ENCODE measurements around the gene CDCA4.

Gene CDCA4

GRCh38 chr14:105013150-105013785 lies 7.6 kb downstream of the CDCA4 start:
- no peak for DNase-seq (ENCODE audit: low read depth)

GRCh38 chr14:105012171-105012985 lies 8.5 kb downstream of the CDCA4 start:
- DNase-seq (ENCODE audit: low read depth) = no peak

GRCh38 chr14:105011312-105011990 lies 9.4 kb downstream of the CDCA4 start:
- no peak for DNase-seq (ENCODE audit: low read depth)

GRCh38 chr14:105010891-105011291 lies 10.0 kb downstream of the CDCA4 start:
- DNase-seq (ENCODE audit: low read depth) = no peak

GRCh38 chr14:105010106-105010505 lies 10.8 kb downstream of the CDCA4 start:
- DNase-seq (ENCODE audit: low read depth) = no peak

GRCh38 chr14:105007593-105008264 lies 13.2 kb downstream of the CDCA4 start:
- DNase-seq (ENCODE audit: low read depth) = no peak

GRCh38 chr14:105006831-105007592 lies 13.9 kb downstream of the CDCA4 start:
- no peak for DNase-seq (ENCODE audit: low read depth)

GRCh38 chr14:105005929-105006830 lies 14.7 kb downstream of the CDCA4 start:
- DNase-seq (ENCODE audit: low read depth) = no peak

GRCh38 chr14:105005329-105005928 lies 15.5 kb downstream of the CDCA4 start:
- DNase-seq (ENCODE audit: low read depth) = no peak

GRCh38 chr14:104999361-104999760 lies 21.5 kb downstream of the CDCA4 start:
- DNase-seq (ENCODE audit: low read depth) = no peak

GRCh38 chr14:104998801-104999200 lies 22.1 kb downstream of the CDCA4 start:
- no peak for DNase-seq (ENCODE audit: low read depth)

GRCh38 chr14:104996483-104996882 lies 24.4 kb downstream of the CDCA4 start:
- DNase-seq (ENCODE audit: low read depth) = no peak

- DNase-seq (ENCODE audit: low read depth) = no peak
Observed at GRCh38 chr14:104996032-104996431, 24.9 kb downstream of the CDCA4 start.

GRCh38 chr14:104994978-104995377 lies 25.9 kb downstream of the CDCA4 start:
- DNase-seq (ENCODE audit: low read depth) = no peak

- no peak for DNase-seq (ENCODE audit: low read depth)
Observed at GRCh38 chr14:104993808-104994591, 26.9 kb downstream of the CDCA4 start.

GRCh38 chr14:104993306-104993705 lies 27.6 kb downstream of the CDCA4 start:
- no peak for DNase-seq (ENCODE audit: low read depth)

- no peak for DNase-seq (ENCODE audit: low read depth)
Observed at GRCh38 chr14:104992501-104992900, 28.4 kb downstream of the CDCA4 start.

- DNase-seq (ENCODE audit: low read depth) = no peak
Observed at GRCh38 chr14:104991896-104992230, 29.0 kb downstream of the CDCA4 start.

- no peak for DNase-seq (ENCODE audit: low read depth)
Observed at GRCh38 chr14:104989951-104990303, 31.0 kb downstream of the CDCA4 start.

All from GM04504 (cell line).